HG02981 (cell line): Measurements from ENCODE around the gene TMEM92.

ENCODE experiments used
- ATAC-seq: cut with Tn5 transposase; IDR thresholded peaks from one replicate; pipeline ENCODE4 v1.9.1; 2021; ENCODE audit warnings: mild to moderate bottlenecking, moderate library complexity; ENCODE audit not compliant: unreplicated experiment

Gene TMEM92

GRCh38 chr17:50274142-50274896 is at the start of gene TMEM92:
TMEM92 (plus strand) TSS chr17:50274466; CDS start chr17:50274502, 36 bp downstream.
- ATAC-seq: no peak

DNA sequence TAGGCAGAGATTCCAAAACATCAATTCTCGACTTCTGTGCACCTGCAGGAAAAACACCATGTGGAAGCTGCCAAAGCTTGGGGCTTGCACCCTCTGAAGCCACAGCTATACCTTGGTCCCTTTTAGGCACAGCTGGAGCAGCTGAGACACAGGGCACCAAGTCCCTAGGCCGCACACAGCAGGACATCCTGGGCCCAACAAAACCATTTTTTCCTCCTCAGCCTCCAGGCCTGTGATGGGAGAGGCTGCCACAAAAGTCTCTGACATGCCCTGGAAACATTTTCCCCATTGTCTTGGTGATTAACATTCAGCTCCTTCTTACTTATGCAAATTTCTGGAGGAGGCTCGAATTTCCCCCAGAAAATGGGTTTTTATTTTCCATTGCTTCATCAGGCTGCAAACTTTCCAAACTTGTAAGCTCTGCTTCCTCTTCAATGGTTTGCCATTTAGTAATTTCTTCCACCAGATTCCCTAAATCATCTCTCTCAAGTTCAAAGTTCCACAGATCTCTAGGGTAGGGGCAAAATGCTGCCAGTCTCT is 48.5 kb upstream of the TMEM92 start:
- no peak for ATAC-seq

DNA sequence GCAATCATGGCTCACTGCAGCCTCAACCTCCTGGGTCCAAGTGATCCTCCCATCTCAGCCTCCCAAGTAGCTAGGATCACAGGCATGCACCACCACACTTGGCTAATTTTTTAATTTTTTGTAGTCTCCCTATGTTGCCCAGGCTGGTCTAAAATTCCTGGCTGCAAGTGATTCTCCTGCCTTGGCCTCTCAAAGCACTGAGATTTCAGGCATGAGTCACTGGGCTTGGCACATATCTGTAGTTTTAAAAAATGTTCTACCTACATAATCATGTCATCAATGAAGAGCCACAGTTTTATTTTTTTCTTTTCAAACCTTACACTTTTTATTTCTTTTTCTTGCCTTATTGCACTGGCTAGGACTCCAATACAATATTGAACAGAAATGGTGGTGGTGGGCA is 39.7 kb upstream of the TMEM92 start:
- no peak for ATAC-seq

DNA sequence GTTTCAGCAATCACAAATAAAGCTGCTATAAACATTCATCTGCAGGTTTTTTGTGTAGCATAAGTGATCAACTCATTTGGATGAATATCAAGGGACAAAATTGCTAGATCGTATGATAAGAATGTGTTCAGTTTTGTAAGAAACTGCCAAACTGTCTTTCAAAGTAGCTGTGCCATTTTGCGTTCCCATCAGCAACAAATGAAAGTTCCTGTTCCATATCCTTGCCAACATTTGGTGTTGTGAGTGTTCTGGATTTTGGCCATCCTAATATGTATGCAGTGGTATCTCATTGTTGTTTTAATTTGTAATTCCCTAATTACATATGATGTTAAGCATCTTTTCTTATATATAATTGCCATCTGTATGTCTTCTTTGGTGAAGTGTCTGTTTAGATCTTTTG is 36.4 kb upstream of the TMEM92 start:
- ATAC-seq: no peak

- ATAC-seq: no peak
Measured at GRCh38 chr17:50238601-50239280, 35.5 kb upstream of the TMEM92 start.

DNA sequence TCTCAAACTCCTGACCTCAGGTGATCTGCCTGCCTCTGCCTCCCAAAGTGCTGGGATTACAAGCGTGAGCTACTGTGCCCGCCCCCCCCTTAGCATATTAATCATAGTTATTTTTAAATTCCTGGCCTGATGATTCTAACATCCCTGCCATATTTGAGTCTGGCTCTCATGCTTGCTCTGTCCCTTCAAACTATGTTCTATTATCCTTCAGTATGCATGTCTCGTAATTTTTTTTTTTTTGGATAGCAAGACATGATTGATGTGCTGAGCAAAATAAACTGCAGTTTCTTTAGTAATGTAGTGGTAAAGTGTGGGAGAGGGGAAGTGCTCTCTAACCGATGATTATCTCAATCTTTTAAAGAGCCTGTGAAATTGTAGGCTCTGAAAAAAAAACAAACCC is 34.3 kb upstream of the TMEM92 start:
- no peak for ATAC-seq

GRCh38 chr17:50240851-50241250 is 33.4 kb upstream of the TMEM92 start:
- no peak for ATAC-seq

- no peak for ATAC-seq
Measured at GRCh38 chr17:50241431-50241830, 32.8 kb upstream of the TMEM92 start.

DNA sequence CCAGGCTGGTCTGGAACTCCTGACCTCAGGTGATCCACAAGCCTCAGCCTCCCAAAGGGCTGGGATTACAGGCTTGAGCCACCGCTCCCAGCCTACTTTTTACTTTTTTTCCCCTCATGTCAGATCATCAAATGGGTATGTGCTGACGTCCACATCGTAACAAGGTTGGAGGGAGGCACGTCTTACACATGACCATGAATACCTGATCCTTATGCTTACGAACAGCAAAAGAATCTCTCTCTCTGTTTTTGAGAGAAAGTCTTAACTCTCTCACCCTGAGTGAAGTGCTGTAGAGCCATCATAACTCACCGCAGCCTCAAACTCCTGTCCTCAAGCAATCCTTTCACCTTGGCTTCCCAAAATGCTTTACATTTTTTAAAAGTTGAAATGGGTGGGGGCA is 29.5 kb upstream of the TMEM92 start:
- no peak for ATAC-seq

GRCh38 chr17:50248255-50248654 is 26.0 kb upstream of the TMEM92 start:
- no peak for ATAC-seq

GRCh38 chr17:50252781-50253180 is 21.5 kb upstream of the TMEM92 start:
- no peak for ATAC-seq

- ATAC-seq: no peak
Measured at GRCh38 chr17:50255766-50256635, 18.3 kb upstream of the TMEM92 start.

DNA sequence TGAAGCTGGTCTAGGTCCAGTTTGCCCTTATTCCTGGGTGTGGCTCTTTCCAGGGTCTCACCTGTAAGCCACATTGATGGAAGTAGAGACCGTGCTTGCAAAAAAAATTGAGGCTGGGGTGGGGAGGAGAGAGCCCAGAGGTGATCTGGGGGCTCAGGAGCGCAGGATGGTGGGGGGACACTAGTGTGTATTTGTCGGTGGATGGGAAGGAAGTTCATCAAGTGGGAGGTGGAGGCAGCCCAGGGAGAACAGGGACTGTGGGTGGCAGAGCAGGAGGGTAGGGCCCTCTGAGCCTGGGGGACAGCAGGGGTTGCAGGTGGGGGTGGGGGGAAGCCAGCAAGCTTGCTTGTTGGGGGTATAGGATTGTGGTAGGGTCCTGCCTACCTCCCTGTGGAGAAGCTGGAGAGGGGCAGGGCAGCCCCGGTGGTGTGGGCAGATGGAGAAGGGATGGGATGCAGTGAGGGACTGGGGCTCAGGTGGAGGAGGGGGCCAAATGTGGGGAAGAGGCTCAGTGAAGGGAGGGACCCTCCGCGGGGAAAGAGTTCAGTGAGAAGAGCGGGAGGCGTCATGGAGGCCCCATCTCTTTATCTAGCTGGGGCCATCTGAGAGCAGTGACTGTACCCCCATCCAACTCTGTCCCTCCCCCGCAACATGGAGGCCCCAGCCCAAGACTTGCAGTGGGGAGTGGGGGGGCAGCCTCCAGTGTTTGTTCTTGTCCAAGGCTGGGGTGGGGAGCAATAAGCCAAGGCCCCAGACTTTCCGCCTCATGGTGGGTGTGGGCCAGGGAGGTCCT is 17.2 kb upstream of the TMEM92 start:
- ATAC-seq: no peak

DNA sequence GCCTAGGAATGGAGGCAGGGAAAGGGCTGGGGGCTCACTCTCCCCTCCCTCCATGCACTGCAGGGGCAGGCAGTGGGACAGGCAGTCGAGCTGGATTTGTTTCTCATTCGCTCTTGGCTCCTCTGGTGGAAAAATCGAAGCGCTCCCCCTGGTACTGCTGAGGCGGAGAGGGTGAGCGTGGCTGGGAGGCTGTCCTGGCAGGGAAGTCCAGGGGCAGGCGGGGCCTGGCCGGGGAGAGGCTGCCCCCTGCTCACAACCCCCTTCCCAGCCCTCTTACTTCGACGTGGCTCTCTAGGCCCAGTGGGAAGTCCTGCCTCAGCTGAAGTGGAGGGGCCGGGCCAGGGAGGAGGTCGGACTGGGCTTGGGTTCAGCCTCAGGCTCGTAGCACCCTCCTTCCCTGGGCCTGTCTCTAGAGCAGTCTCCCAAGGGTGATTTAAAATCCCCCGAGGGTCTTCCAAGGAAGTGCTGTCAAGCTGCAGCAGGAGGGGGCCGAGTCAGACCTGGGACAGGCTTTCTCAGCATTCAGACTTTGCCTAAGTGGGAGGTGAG is 16.5 kb upstream of the TMEM92 start:
- ATAC-seq: no peak

DNA sequence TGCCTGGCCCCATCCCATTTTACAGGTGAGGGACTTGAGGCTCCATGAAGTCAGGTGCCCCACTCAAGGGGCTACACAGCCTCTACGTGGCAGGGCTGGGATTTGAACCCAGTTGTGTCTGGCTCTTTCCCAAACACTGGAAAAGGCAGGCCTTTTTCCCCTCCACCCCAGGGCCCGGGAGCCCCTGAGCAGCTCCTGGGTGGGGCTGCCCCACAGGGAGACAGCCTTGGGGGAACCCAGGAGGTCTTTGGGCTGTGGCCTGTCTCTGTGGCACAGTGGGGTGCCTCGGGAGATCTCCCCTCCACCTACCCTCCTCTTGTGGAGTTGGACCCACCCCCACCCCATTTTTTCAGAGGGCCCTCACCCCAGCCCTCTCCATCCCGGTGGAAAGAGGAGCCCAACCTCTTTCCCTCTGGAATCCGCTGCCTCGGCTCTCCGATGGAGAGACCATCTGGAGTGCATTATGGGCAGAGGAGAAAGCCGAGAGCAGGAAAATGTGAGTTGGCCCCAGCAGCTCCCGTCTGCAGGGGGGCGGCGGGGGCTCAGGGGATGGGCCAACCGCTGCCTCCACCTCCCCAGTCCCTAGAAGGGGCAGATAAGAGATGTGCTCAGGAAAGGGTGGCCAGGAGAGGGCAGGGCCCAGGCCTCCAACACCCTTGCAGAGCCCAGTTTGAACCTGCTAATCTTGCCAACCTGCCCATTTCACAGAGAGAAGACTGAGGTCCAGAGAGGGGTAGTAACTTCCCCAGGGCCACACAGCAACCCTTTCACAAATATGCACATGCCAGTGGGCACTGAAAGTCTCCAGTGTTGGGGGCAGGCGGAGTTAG is 15.4 kb upstream of the TMEM92 start:
- no peak for ATAC-seq

DNA sequence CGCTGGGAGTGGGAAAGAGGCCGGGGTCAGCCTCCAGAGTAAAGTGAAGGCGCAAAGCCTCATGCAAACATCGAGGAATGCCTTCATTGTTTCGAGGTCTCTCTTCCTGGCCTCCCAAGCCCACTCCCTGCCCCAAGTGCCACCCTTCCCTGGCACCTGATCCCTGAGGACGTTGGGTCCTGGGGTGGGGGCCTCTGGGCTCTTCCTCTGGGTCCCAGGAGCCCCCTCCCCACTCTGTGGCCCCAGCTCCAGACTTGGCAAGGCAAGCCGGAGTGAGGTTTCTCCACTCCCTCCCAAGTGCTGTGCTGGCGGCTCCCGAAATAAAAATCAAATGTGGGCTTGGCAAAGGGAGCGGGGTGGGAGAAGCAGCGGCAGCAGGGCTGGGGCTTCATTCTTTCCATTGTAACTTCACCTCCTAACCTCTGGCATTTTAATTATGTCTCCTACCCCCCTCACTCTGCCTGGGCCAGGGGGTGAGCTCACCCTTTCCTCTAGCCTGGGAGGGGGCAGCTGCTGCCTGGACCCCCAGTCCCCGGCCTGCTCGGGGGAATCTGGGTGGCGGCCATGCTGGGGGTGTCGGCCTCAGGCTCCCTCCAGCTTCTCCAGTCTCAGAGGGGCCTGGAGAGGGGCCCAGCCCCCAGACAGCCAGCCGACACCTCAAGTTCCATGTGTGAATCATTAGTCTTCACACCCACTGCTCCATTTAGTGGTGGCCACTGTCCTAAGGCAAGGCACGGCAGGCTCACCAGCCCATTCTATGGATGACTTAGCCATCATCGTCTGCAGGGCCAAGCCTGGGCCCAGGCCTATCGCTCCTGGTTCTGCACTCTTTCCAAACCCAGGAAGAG is 14.6 kb upstream of the TMEM92 start:
- no peak for ATAC-seq

DNA sequence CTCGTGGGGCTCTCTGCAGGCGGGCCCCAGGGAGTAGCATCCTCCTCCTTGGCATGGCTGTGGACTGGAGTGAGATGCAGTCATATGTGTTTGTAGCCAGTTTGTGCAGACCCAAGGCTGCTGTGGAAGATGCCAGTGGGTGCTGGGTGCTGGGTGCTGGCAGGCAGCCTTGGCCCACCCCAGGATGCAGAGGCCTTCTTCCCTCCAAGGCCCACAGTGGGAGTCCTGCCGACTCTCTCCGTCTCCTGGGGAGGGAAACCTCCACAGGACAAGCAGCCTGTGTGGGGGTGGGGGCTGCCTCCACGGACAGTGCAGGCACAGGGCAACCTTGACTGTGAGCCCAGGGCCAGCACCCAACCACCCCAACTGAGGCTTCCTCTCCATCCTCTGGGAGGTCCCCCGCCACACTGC is 13.8 kb upstream of the TMEM92 start:
- ATAC-seq: no peak
